OCI-LY3 (cell line): ENCODE data around the gene OR2D2.

ENCODE experiments used
- H2AFZ ChIP-seq: fragments of 200-600, 300-600 bp; shearing (Covaris generic); 2 replicates; pipeline ENCODE4 v1.6.0; 2014; ENCODE audit warnings: antibody characterized with exemption, low read depth, low read length
- H3K27ac ChIP-seq: fragments of 200-600, 300-600 bp; sonication (generic); 2 replicates; pipeline ENCODE4 v1.5.1; 2014; ENCODE audit warnings: mild to moderate bottlenecking, low read length, moderate library complexity, mixed read lengths
- H3K27me3 ChIP-seq: fragments of 200-600, 300-600 bp; sonication (generic); 2 replicates; pipeline ENCODE4 v1.6.1; 2014; ENCODE audit warnings: low read depth, low read length, mixed read lengths
- H3K36me3 ChIP-seq: fragments of 200-600, 300-600 bp; sonication (generic); replicated peaks from 2 replicates; pipeline ENCODE3; 2014; ENCODE audit warnings: low read depth, low read length, mixed read lengths
- H3K4me1 ChIP-seq: fragments of 300-600, 200-600 bp; sonication (generic); 2 replicates; pipeline ENCODE4 v1.6.1; 2014; ENCODE audit warnings: low read length, mixed read lengths
- H3K4me2 ChIP-seq: fragments of 200-600, 300-600 bp; sonication (generic); 2 replicates; pipeline ENCODE4 v1.6.1; 2014; ENCODE audit warnings: low read length, mixed read lengths
- H3K4me3 ChIP-seq: fragments of 300-600, 200-600 bp; sonication (generic); 2 replicates; pipeline ENCODE4 v1.5.1; 2014; ENCODE audit warnings: antibody characterized with exemption, mild to moderate bottlenecking, low read length, moderate library complexity
- H3K79me2 ChIP-seq: fragments of 300-600, 200-600 bp; shearing (Covaris generic); 2 replicates; pipeline ENCODE4 v1.6.1; 2014; ENCODE audit warnings: mild to moderate bottlenecking, low read length, mixed read lengths
- H3K9ac ChIP-seq: fragments of 300-600, 200-600 bp; shearing (Covaris generic); 2 replicates; pipeline ENCODE4 v1.6.0; 2014; ENCODE audit warnings: mild to moderate bottlenecking, low read length, moderate library complexity
- H3K9me3 ChIP-seq: fragments of 200-600, 300-600 bp; shearing (Covaris generic); 2 replicates; pipeline ENCODE4 v1.6.1; 2014; ENCODE audit warnings: low read length, mixed read lengths; ENCODE audit not compliant: insufficient read depth
- H4K20me1 ChIP-seq: fragments of 200-600, 300-600 bp; sonication (generic); 2 replicates; pipeline ENCODE4 v1.6.1; 2016; ENCODE audit warnings: low read length, mixed read lengths; ENCODE audit not compliant: insufficient read depth
- CTCF ChIP-seq: fragments of 200-600, 300-600 bp; sonication (generic); IDR thresholded peaks from 2 replicates; pipeline ENCODE4 v1.5.1; 2014; ENCODE audit warnings: antibody characterized with exemption, low read length, low read depth
- EZH2phosphoT487 ChIP-seq: fragments of 200-600 bp; shearing (Covaris generic); IDR thresholded peaks from 2 replicates; pipeline ENCODE4 v1.6.1; 2018; ENCODE audit warnings: antibody characterized with exemption, mixed run types, low read depth

Gene OR2D2

GRCh38 chr11:6850526-6850925, 41.8 kb downstream of the OR2D2 start:
- no peak overlapping the region for H3K9ac ChIP-seq
- no peak overlapping the region for H3K27ac ChIP-seq
- no peak overlapping the region for H2AFZ ChIP-seq
- H3K4me2 ChIP-seq = no peak overlapping the region
- TF ChIP-seq EZH2phosphoT487 = no peak
- no peak for TF ChIP-seq CTCF
- H3K36me3 ChIP-seq = no peaks in the 10 kb centered on the region
- H3K4me1 ChIP-seq = no peaks in the 10 kb centered on the region; the same call in 1 of the 2 replicates
- no peak overlapping the region for H3K4me3 ChIP-seq
- H3K27me3 ChIP-seq = no peaks in the 10 kb centered on the region
- H3K9me3 ChIP-seq = peaks cover 2% of the 10 kb centered on the region; the same call in 1 of the 2 replicates
- no peaks in the 10 kb centered on the region for H4K20me1 ChIP-seq
- H3K79me2 ChIP-seq = no peaks in the 10 kb centered on the region

GRCh38 chr11:6845383-6845782, 46.9 kb downstream of the OR2D2 start, which contains the start of gene OR10A5:
Gene OR10A5 (plus strand): TSS chr11:6845683. CDS start chr11:6845683, 0 bp downstream.
- Histone ChIP-seq H2AFZ (no peak within 1 kb of the TSS), H3K27me3 (no peaks in the 10 kb centered on the region), H3K9me3 (no peaks in the 10 kb centered on the region), H3K27ac (no peak within 1 kb of the TSS), H3K9ac (no peak within 1 kb of the TSS), H4K20me1 (no peaks in the 10 kb centered on the region), H3K79me2 (no peaks in the 10 kb centered on the region), H3K4me3 (no peak within 1 kb of the TSS), H3K4me2 (no peak within 1 kb of the TSS), H3K4me1 (peaks cover 13% of the 10 kb centered on the region), H3K36me3 (no peaks in the 10 kb centered on the region)
- TF ChIP-seq EZH2phosphoT487 = no peak
- TF ChIP-seq CTCF = no peak

- Histone ChIP-seq H3K4me1 (peaks cover 13% of the 10 kb centered on the region), H3K36me3 (no peaks in the 10 kb centered on the region), H3K4me2 (no peak overlapping the region), H3K9ac (no peak overlapping the region), H4K20me1 (no peaks in the 10 kb centered on the region), H2AFZ (no peak overlapping the region), H3K9me3 (no peaks in the 10 kb centered on the region), H3K4me3 (no peak overlapping the region), H3K27me3 (no peaks in the 10 kb centered on the region), H3K27ac (no peak overlapping the region), H3K79me2 (no peaks in the 10 kb centered on the region)
- TF ChIP-seq CTCF = no peak
- TF ChIP-seq EZH2phosphoT487 = no peak
Observed at GRCh38 chr11:6844356-6844755, 47.9 kb downstream of the OR2D2 start.

GRCh38 chr11:6843670-6844069, 48.6 kb downstream of the OR2D2 start:
- H3K4me3 ChIP-seq = no peak overlapping the region
- H3K9ac ChIP-seq = no peak overlapping the region
- H3K4me1 ChIP-seq = peaks cover 13% of the 10 kb centered on the region
- TF ChIP-seq EZH2phosphoT487 = no peak
- TF ChIP-seq CTCF = no peak
- H3K27ac ChIP-seq = no peak overlapping the region
- H2AFZ ChIP-seq = no peak overlapping the region
- no peak overlapping the region for H3K4me2 ChIP-seq
- no peaks in the 10 kb centered on the region for H3K36me3 ChIP-seq
- no peaks in the 10 kb centered on the region for H3K79me2 ChIP-seq
- no peaks in the 10 kb centered on the region for H4K20me1 ChIP-seq
- no peaks in the 10 kb centered on the region for H3K9me3 ChIP-seq
- H3K27me3 ChIP-seq = no peaks in the 10 kb centered on the region
